ENCODE results near the gene B3GNT3. TPM values are rescaled to one million over a fixed set of nuclear protein-coding genes. Genes with fewer than 3 reads are reported as not detected.
A peak's percentile ranks its signal among the peaks of the same experiment; 100 is the strongest.

The B3GNT3 gene
- total RNA-seq = 1 to 10 TPM in 1 of 2 donors, not detected in 1; 2.3 TPM

GRCh38 chr19:17794731-17795494 lies at the start of gene B3GNT3:
TSS of gene B3GNT3 (plus strand) at chr19:17795138. CDS start at chr19:17807808, 12,670 bp downstream.
- Histone ChIP-seq H3K36me3 (no peaks in the 10 kb centered on the region), H3K4me3 (peak within 1 kb of the TSS; percentile 56), H3K9me3 (no peaks in the 10 kb centered on the region), H3K4me1 (ENCODE audit: control insufficient read depth in 1 of 2, low read depth in 2 of 2) (peaks cover 0 to 3% of the 10 kb centered on the region in 2 donors), H3K27me3 (replicated peaks; ENCODE audit: insufficient read depth) (peaks cover 5% of the 10 kb centered on the region), H3K27ac (no peak within 1 kb of the TSS)
- TF ChIP-seq CTCF (IDR thresholded peaks at IDR 0.05) = no peak
- no peak for DNase-seq (ENCODE audit: low spot score)
- ATAC-seq (ENCODE audit: insufficient number of reproducible peaks, low FRiP score, low read depth) = no peak

GRCh38 chr19:17747205-17748098 lies 47.5 kb upstream of the B3GNT3 start:
- peaks cover 0 to 10% of the 10 kb centered on the region in 2 donors for H3K4me1 ChIP-seq (ENCODE audit: control insufficient read depth in 1 of 2, low read depth in 2 of 2)
- peak overlapping the region; percentile 68 for H3K4me3 ChIP-seq
- no peaks in the 10 kb centered on the region for H3K9me3 ChIP-seq
- H3K27ac ChIP-seq = no peak overlapping the region
- H3K27me3 ChIP-seq (replicated peaks; ENCODE audit: insufficient read depth) = no peaks in the 10 kb centered on the region
- no peaks in the 10 kb centered on the region for H3K36me3 ChIP-seq
- TF ChIP-seq CTCF (IDR thresholded peaks at IDR 0.05) = no peak
- ATAC-seq (ENCODE audit: insufficient number of reproducible peaks, low FRiP score, low read depth) (peak; percentile 68), DNase-seq (ENCODE audit: low spot score) (peak; percentile 81)

GRCh38 chr19:17748884-17749638 lies 45.9 kb upstream of the B3GNT3 start:
- ATAC-seq (ENCODE audit: insufficient number of reproducible peaks, low FRiP score, low read depth) = no peak
- H3K4me1 ChIP-seq (ENCODE audit: control insufficient read depth in 1 of 2, low read depth in 2 of 2) = peaks cover 0 to 10% of the 10 kb centered on the region in 2 donors
- no peak overlapping the region for H3K4me3 ChIP-seq
- no peaks in the 10 kb centered on the region for H3K9me3 ChIP-seq
- TF ChIP-seq CTCF (IDR thresholded peaks at IDR 0.05) = no peak
- no peak overlapping the region for H3K27ac ChIP-seq
- no peaks in the 10 kb centered on the region for H3K36me3 ChIP-seq
- no peak for DNase-seq (ENCODE audit: low spot score)
- no peaks in the 10 kb centered on the region for H3K27me3 ChIP-seq (replicated peaks; ENCODE audit: insufficient read depth)

GRCh38 chr19:17749912-17750317 lies 45.0 kb upstream of the B3GNT3 start:
- no peaks in the 10 kb centered on the region for H3K9me3 ChIP-seq
- H3K4me1 ChIP-seq (ENCODE audit: control insufficient read depth in 1 of 2, low read depth in 2 of 2) = peaks cover 0 to 10% of the 10 kb centered on the region in 2 donors
- H3K4me3 ChIP-seq = no peak overlapping the region
- ATAC-seq (ENCODE audit: insufficient number of reproducible peaks, low FRiP score, low read depth) (no peak), DNase-seq (ENCODE audit: low spot score) (no peak)
- H3K27me3 ChIP-seq (replicated peaks; ENCODE audit: insufficient read depth) = no peaks in the 10 kb centered on the region
- no peaks in the 10 kb centered on the region for H3K36me3 ChIP-seq
- H3K27ac ChIP-seq = no peak overlapping the region
- no peak for TF ChIP-seq CTCF (IDR thresholded peaks at IDR 0.05)

Data from thoracic aorta (tissue), 2 donors.